Body of pancreas (tissue), 4 donors: ENCODE data around the gene RIMS3. TPM values are rescaled to one million over a fixed set of nuclear protein-coding genes. Genes with fewer than 3 reads are reported as not detected.

Experiments
- ATAC-seq: fragments of 150-250 bp; one replicate; pipeline ENCODE4 v1.9.1; 2016
- DNase-seq, 4 donors: peaks; one replicate each; pipeline ENCODE4 v3.0.0-alpha.2; 2019
- H3K27ac ChIP-seq, 4 donors: fragments of 200-600 bp; sonication (generic); 1 replicate in 3 of 4; 2 replicates in 1 of 4; pipeline versions ENCODE4 v1.5.1 to v1.6.1; 2016 to 2019; ENCODE audit warnings: mild to moderate bottlenecking in 1 of 4, mixed read lengths in 1 of 4, moderate library complexity in 1 of 4
- H3K27me3 ChIP-seq, 2 donors: fragments of 200-600 bp; sonication (generic); one replicate each; pipeline ENCODE4 v1.6.0; 2016; ENCODE audit warnings: mild to moderate bottlenecking in 1 of 2
- H3K36me3 ChIP-seq, 2 donors: fragments of 200-600 bp; sonication (generic); replicated peaks in 1 of 2; 2 replicates each; pipeline ENCODE4 v1.5.1; 2016; ENCODE audit warnings: low read depth in 2 of 2; ENCODE audit not compliant: insufficient read depth in 1 of 2
- H3K4me1 ChIP-seq: fragments of 200-600 bp; sonication (generic); one replicate; pipeline ENCODE4 v1.6.0; 2016
- H3K4me3 ChIP-seq, 2 donors: fragments of 200-600 bp; sonication (generic); 1 replicate in 1 of 2; 2 replicates in 1 of 2; pipeline ENCODE4 v1.5.1; 2016 to 2019
- H3K9me3 ChIP-seq, 3 donors: fragments of 200-600 bp; sonication (generic); 1 replicate in 2 of 3; 2 replicates in 1 of 3; pipeline ENCODE4 v1.5.1; 2016
- CTCF ChIP-seq, 7 experiments: fragments of 450-650 bp in 4 of 7; fragments of 200-600 bp in 3 of 7; sonication (generic) in 3 of 7; IDR thresholded peaks; one replicate each; pipeline ENCODE4 v1.5.1; 2016 to 2019; ENCODE audit warnings: antibody characterized with exemption in 7 of 7
- POLR2A ChIP-seq, 3 donors: fragments of 450-650 bp; IDR thresholded peaks; one replicate each; pipeline ENCODE4 v1.6.1; 2016; ENCODE audit warnings: antibody characterized with exemption in 3 of 3, mild to moderate bottlenecking in 2 of 3
- WGBS, 2 donors: methylation state at CpG; one replicate each; pipeline ENCODE4 v1.1.5; 2017; 5-methylcytosine and 5-hydroxymethylcytosine counted together
- intact Hi-C: fragments of 100-400 bp; cut with DNase I; formaldehyde crosslinking; loops from one replicate; pipeline ENCODE4 v1.15.1; 2023
- total RNA-seq, 2 donors: library from RNA; depleted of rRNA; stranded (reverse); fragments of >200 nt; gene quantifications; one replicate each; pipeline ENCODE4 v1.1.0, GENCODE V29; 2016

Gene RIMS3
- total RNA-seq, 2 donors from 2014 or later, result 0.66 to 2.1 TPM

- no peaks in the 10 kb centered on the region for H3K4me1 ChIP-seq
- DNase-seq, result no peak
Observed at GRCh38 chr1:40641601-40642242, 23.8 kb downstream of the RIMS3 start.

GRCh38 chr1:40640314-40641076 is 25.0 kb downstream of the RIMS3 start:
- ATAC-seq, result no peak

More at GRCh38 chr1:40641601-40642242, 23.8 kb downstream of the RIMS3 start:
- no peak for ATAC-seq
- Histone ChIP-seq H3K27me3 (no peaks in the 10 kb centered on the region), H3K27ac (no peak overlapping the region), H3K36me3 (no peaks in the 10 kb centered on the region), H3K4me3 (no peak overlapping the region), H3K9me3 (no peaks in the 10 kb centered on the region)
- 84 to 95% methylated on average over 16 to 18 of the region's 18 CpGs for WGBS, 2 donors
- intact Hi-C loops, result no loop called here
- TF ChIP-seq CTCF (IDR thresholded peaks at IDR 0.05) (no peak), POLR2A (IDR thresholded peaks at IDR 0.05) (no peak)

GRCh38 chr1:40638097-40639036 is 27.1 kb downstream of the RIMS3 start:
- Histone ChIP-seq H3K27ac (no peak overlapping the region), H3K4me1 (no peaks in the 10 kb centered on the region), H3K36me3 (no peaks in the 10 kb centered on the region), H3K4me3 (no peak overlapping the region), H3K27me3 (no peaks in the 10 kb centered on the region), H3K9me3 (no peaks in the 10 kb centered on the region)
- TF ChIP-seq POLR2A (IDR thresholded peaks at IDR 0.05) (no peak), CTCF (IDR thresholded peaks at IDR 0.05) (no peak)
- ATAC-seq (no peak), DNase-seq (no peak)
- intact Hi-C loops, result no loop called here
- 74% methylated on average over 8 of the region's 8 CpGs for whole genome bisulfite sequencing, 2 donors

More at GRCh38 chr1:40640314-40641076, 25.0 kb downstream of the RIMS3 start:
- H3K27me3 ChIP-seq, result no peaks in the 10 kb centered on the region
- no peaks in the 10 kb centered on the region for H3K4me1 ChIP-seq
- intact Hi-C loops, result no loop called here
- H3K9me3 ChIP-seq, result no peaks in the 10 kb centered on the region
- H3K36me3 ChIP-seq, result no peaks in the 10 kb centered on the region
- WGBS, 2 donors, result 80 to 89% methylated on average over 10 of the region's 10 CpGs
- H3K4me3 ChIP-seq, result no peak overlapping the region
- no peak overlapping the region for H3K27ac ChIP-seq
- DNase-seq, result no peak
- TF ChIP-seq POLR2A (IDR thresholded peaks at IDR 0.05) (no peak), CTCF (IDR thresholded peaks at IDR 0.05) (no peak)

- 68 to 78% methylated on average over 3 of the region's 3 CpGs for WGBS, 2 donors
- intact Hi-C loops, result no loop called here
- H3K36me3 ChIP-seq, result no peaks in the 10 kb centered on the region
Observed at GRCh38 chr1:40637470-40638007, 27.9 kb downstream of the RIMS3 start.

More at GRCh38 chr1:40637470-40638007, 27.9 kb downstream of the RIMS3 start:
- Histone ChIP-seq H3K4me1 (no peaks in the 10 kb centered on the region), H3K9me3 (no peaks in the 10 kb centered on the region), H3K27ac (no peak overlapping the region), H3K4me3 (no peak overlapping the region), H3K27me3 (no peaks in the 10 kb centered on the region)
- TF ChIP-seq CTCF (IDR thresholded peaks at IDR 0.05), result no peak
- TF ChIP-seq POLR2A (IDR thresholded peaks at IDR 0.05), result no peak
- ATAC-seq (no peak), DNase-seq (no peak)
